HepG2 (cell line): ENCODE data around the gene FECH. TPM values are rescaled to one million over a fixed set of nuclear protein-coding genes. Genes with fewer than 3 reads are reported as not detected.

Source experiments
- DNMT3B ChIP-seq: conservative IDR thresholded peaks from 2 replicates; pipeline ENCODE4 v1.6.1; 2016; ENCODE audit warnings: missing biosample characterization, control low read depth
- EHMT2 ChIP-seq: fragments of 200-600 bp; sonication (generic); IDR thresholded peaks from 2 replicates; pipeline ENCODE4 v1.7.0; 2017; ENCODE audit warnings: antibody characterized with exemption, low read depth, low read length, borderline replicate concordance
- GMEB1 ChIP-seq: sonication (generic); formaldehyde crosslinking; IDR thresholded peaks from 2 replicates; pipeline ENCODE4 v1.5.1; 2020; ENCODE audit warnings: missing genetic modification reagents, mild to moderate bottlenecking, borderline replicate concordance
- HHEX ChIP-seq: IDR thresholded peaks from 2 replicates; pipeline ENCODE4 v1.6.1; 2016; ENCODE audit warnings: control low read depth
- ISX ChIP-seq: sonication (generic); formaldehyde crosslinking; conservative IDR thresholded peaks from 2 replicates; pipeline ENCODE4 v1.5.0; 2020; ENCODE audit warnings: missing genetic modification reagents
- KLF16 ChIP-seq, 2 experiments: sonication (generic) in 1 of 2; formaldehyde crosslinking in 1 of 2; IDR thresholded peaks; 2 replicates each; pipeline versions ENCODE4 v1.6.1 to v1.8.0; 2016 to 2023; ENCODE audit warnings: missing genetic modification reagents in 2 of 2, missing compliant biosample characterization in 1 of 2
- KMT2A ChIP-seq: sonication (generic); formaldehyde crosslinking; IDR thresholded peaks from 2 replicates; pipeline ENCODE4 v1.4.0; 2020; ENCODE audit warnings: missing genetic modification reagents
- NFYB ChIP-seq: sonication (generic); formaldehyde crosslinking; IDR thresholded peaks from 2 replicates; pipeline ENCODE4 v1.4.0; 2020; ENCODE audit warnings: missing genetic modification reagents
- REXO4 ChIP-seq: sonication (generic); formaldehyde crosslinking; IDR thresholded peaks from 2 replicates; pipeline ENCODE4 v1.8.0; 2022; ENCODE audit warnings: missing genetic modification reagents, mild to moderate bottlenecking, borderline replicate concordance
- SNAPC2 ChIP-seq: sonication (generic); formaldehyde crosslinking; IDR thresholded peaks from 2 replicates; pipeline ENCODE4 v1.8.1; 2022; ENCODE audit warnings: mild to moderate bottlenecking, missing genetic modification reagents
- TEF ChIP-seq: sonication (generic); formaldehyde crosslinking; IDR thresholded peaks from 2 replicates; pipeline ENCODE4 v1.5.0; 2020; ENCODE audit warnings: missing genetic modification reagents
- YEATS4 ChIP-seq: sonication (generic); formaldehyde crosslinking; IDR thresholded peaks from 2 replicates; pipeline ENCODE4 v1.4.0; 2020; ENCODE audit warnings: missing genetic modification reagents, borderline replicate concordance
- ZBTB38 ChIP-seq: sonication (generic); formaldehyde crosslinking; IDR thresholded peaks from 2 replicates; pipeline ENCODE4 v1.5.1; 2020; ENCODE audit warnings: mild to moderate bottlenecking, missing genetic modification reagents
- ZFP62 ChIP-seq: sonication (generic); formaldehyde crosslinking; IDR thresholded peaks from 2 replicates; pipeline ENCODE4 v1.4.0; 2020; ENCODE audit warnings: missing genetic modification reagents
- ZKSCAN1 ChIP-seq: fragments of 150-350 bp; IDR thresholded peaks from 2 replicates; pipeline ENCODE4 v1.6.1; 2014; ENCODE audit warnings: low read length
- ZNF17 ChIP-seq: sonication (generic); formaldehyde crosslinking; IDR thresholded peaks from 2 replicates; pipeline ENCODE4 v1.5.0; 2020; ENCODE audit warnings: mild to moderate bottlenecking, missing genetic modification reagents
- ZNF205 ChIP-seq: IDR thresholded peaks from 2 replicates; pipeline ENCODE4 v1.6.1; 2018; ENCODE audit warnings: missing biosample characterization, missing genetic modification reagents
- ZNF446 ChIP-seq: sonication (generic); formaldehyde crosslinking; IDR thresholded peaks from 2 replicates; pipeline ENCODE4 v1.5.0; 2020; ENCODE audit warnings: mild to moderate bottlenecking, missing genetic modification reagents
- polyA plus RNA-seq, 8 experiments: library from polyadenylated mRNA; depleted of rRNA in 3 of 8; stranded (reverse) in 7 of 8; unstranded in 1 of 8; fragments of >200 nt; fragmentation: Illumina TruSeq in 4 of 8; extraction: Trizol in 4 of 8; gene quantifications; 2 replicates each; pipeline versions ENCODE4 v1.2.1 to v1.2.3, GENCODE V29; 2011 to 2016; ENCODE audit warnings: low read depth in 4 of 8, missing spikeins in 1 of 8, mixed read lengths in 1 of 8; ENCODE audit not compliant: insufficient read depth in 1 of 8
- total RNA-seq, 5 experiments: library from RNA; depleted of rRNA; stranded (reverse); fragments of >200 nt; fragmentation: Illumina TruSeq; extraction: Trizol; gene quantifications; 2 replicates each; pipeline ENCODE4 v1.2.3, GENCODE V29; 2016; ENCODE audit warnings: low read depth in 1 of 5
- TF ChIP-seq, protein P1 (sequence below): fragments of 450-650 bp; IDR thresholded peaks from 2 replicates; pipeline ENCODE4 v1.6.1; 2017
- TF ChIP-seq, protein P2 (sequence below): sonication (generic); formaldehyde crosslinking; IDR thresholded peaks from 2 replicates; pipeline ENCODE4 v1.8.1; 2023; ENCODE audit warnings: mild to moderate bottlenecking, inconsistent platforms, moderate library complexity, missing genetic modification reagents, borderline replicate concordance
- TF ChIP-seq, protein P3 (sequence below): sonication (generic); formaldehyde crosslinking; IDR thresholded peaks from 2 replicates; pipeline ENCODE4 v1.4.0; 2020; ENCODE audit warnings: missing genetic modification reagents
- TF ChIP-seq, protein P4 (sequence below): sonication (generic); formaldehyde crosslinking; IDR thresholded peaks from 2 replicates; pipeline ENCODE4 v1.8.1; 2023; ENCODE audit warnings: mild to moderate bottlenecking, missing genetic modification reagents

Gene FECH
- total and polyA plus RNA-seq, 2 of the 13 experiments (the other 11 are each of a cell fraction or from before 2014, with no cell fraction given) = 14.7 to 21.9 TPM

- TF ChIP-seq TEF (no peak), GMEB1 (CRISPR knock-in tag) (peak; percentile 66; the same call in 1 of the 2 replicates), DNMT3B (CRISPR knock-in tag) (no peak), ISX (CRISPR knock-in tag) (no peak), NFYB (CRISPR knock-in tag) (no peak), KLF16 (CRISPR knock-in tag; IDR thresholded peaks at IDR 0.05) (no peak), KMT2A (no peak), YEATS4 (CRISPR knock-in tag) (no peak; the same call in 1 of the 2 replicates), REXO4 (CRISPR knock-in tag) (no peak), ZNF17 (CRISPR knock-in tag) (no peak), SNAPC2 (no peak), EHMT2 (no peak), ZNF205 (CRISPR knock-in tag) (no peak), ZBTB38 (0 out of 2 replicates have a peak, but pooled peaks have one; percentile 55), ZKSCAN1 (no peak), HHEX (CRISPR knock-in tag) (no peak), ZFP62 (no peak), ZNF446 (0 out of 2 replicates have a peak, but pooled peaks have one; percentile 42)
- TF ChIP-seq, protein P1, sequence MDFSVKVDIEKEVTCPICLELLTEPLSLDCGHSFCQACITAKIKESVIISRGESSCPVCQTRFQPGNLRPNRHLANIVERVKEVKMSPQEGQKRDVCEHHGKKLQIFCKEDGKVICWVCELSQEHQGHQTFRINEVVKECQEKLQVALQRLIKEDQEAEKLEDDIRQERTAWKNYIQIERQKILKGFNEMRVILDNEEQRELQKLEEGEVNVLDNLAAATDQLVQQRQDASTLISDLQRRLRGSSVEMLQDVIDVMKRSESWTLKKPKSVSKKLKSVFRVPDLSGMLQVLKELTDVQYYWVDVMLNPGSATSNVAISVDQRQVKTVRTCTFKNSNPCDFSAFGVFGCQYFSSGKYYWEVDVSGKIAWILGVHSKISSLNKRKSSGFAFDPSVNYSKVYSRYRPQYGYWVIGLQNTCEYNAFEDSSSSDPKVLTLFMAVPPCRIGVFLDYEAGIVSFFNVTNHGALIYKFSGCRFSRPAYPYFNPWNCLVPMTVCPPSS = no peak
- TF ChIP-seq, protein P2, sequence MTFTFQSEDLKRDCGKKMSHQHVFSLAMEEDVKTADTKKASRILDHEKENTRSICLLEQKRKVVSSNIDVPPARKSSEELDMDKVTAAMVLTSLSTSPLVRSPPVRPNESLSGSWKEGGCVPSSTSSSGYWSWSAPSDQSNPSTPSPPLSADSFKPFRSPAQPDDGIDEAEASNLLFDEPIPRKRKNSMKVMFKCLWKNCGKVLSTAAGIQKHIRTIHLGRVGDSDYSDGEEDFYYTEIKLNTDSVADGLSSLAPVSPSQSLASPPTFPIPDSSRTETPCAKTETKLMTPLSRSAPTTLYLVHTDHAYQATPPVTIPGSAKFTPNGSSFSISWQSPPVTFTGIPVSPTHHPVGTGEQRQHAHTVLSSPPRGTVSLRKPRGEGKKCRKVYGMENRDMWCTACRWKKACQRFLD (CRISPR knock-in tag) = no peak
- TF ChIP-seq, protein P3, sequence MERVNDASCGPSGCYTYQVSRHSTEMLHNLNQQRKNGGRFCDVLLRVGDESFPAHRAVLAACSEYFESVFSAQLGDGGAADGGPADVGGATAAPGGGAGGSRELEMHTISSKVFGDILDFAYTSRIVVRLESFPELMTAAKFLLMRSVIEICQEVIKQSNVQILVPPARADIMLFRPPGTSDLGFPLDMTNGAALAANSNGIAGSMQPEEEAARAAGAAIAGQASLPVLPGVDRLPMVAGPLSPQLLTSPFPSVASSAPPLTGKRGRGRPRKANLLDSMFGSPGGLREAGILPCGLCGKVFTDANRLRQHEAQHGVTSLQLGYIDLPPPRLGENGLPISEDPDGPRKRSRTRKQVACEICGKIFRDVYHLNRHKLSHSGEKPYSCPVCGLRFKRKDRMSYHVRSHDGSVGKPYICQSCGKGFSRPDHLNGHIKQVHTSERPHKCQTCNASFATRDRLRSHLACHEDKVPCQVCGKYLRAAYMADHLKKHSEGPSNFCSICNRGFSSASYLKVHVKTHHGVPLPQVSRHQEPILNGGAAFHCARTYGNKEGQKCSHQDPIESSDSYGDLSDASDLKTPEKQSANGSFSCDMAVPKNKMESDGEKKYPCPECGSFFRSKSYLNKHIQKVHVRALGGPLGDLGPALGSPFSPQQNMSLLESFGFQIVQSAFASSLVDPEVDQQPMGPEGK (CRISPR knock-in tag) = peak; percentile 63
- TF ChIP-seq, protein P4, sequence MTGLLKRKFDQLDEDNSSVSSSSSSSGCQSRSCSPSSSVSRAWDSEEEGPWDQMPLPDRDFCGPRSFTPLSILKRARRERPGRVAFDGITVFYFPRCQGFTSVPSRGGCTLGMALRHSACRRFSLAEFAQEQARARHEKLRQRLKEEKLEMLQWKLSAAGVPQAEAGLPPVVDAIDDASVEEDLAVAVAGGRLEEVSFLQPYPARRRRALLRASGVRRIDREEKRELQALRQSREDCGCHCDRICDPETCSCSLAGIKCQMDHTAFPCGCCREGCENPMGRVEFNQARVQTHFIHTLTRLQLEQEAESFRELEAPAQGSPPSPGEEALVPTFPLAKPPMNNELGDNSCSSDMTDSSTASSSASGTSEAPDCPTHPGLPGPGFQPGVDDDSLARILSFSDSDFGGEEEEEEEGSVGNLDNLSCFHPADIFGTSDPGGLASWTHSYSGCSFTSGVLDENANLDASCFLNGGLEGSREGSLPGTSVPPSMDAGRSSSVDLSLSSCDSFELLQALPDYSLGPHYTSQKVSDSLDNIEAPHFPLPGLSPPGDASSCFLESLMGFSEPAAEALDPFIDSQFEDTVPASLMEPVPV (CRISPR knock-in tag) = no peak
Measured at GRCh38 chr18:57586251-57587049, at the start of gene FECH (continued).
